HEK293 (cell line): ENCODE measurements around the gene SRBD1.

Source experiments
- CTCF ChIA-PET: fragments of 350-600 bp; formaldehyde crosslinking; extraction: SDS; loops from one replicate; lab custom pipeline; 2021; ENCODE audit warnings: antibody characterized with exemption; lab: Yijun Ruan, JAX
- POLR2A ChIA-PET: fragments of 300-600 bp; formaldehyde crosslinking; extraction: SDS; loops from one replicate; lab custom pipeline; 2020; ENCODE audit warnings: antibody characterized with exemption, inconsistent platforms; lab: Yijun Ruan, JAX
- H3K27ac ChIP-seq: fragments of 200-500 bp; sonication (Bioruptor generic); 2 replicates; pipeline ENCODE4 v1.5.1; 2014; ENCODE audit warnings: low read depth, low read length, control low read depth, inconsistent platforms; ENCODE audit errors: extremely low read depth
- H3K36me3 ChIP-seq, 2 experiments: fragments of 200-500 bp in 1 of 2; sonication (Bioruptor generic) in 1 of 2; 1 replicate in 1 of 2; 2 replicates in 1 of 2; pipeline ENCODE4 v1.5.1; 2014 to 2017; ENCODE audit warnings: inconsistent platforms in 2 of 2, low read length in 2 of 2; ENCODE audit not compliant: control insufficient read depth in 2 of 2, insufficient read depth in 1 of 2
- H3K4me1 ChIP-seq: fragments of 200-500 bp; sonication (Bioruptor generic); 2 replicates; pipeline ENCODE4 v1.5.1; 2014; ENCODE audit warnings: mild to moderate bottlenecking, low read length, inconsistent platforms; ENCODE audit not compliant: control insufficient read depth, insufficient read depth
- H3K4me3 ChIP-seq: 2 replicates; pipeline ENCODE4 v1.5.1; 2011; ENCODE audit warnings: low read depth, mild to moderate bottlenecking, control low read depth, low read length, moderate library complexity
- H3K9me3 ChIP-seq: fragments of 200-500 bp; sonication (Bioruptor generic); 2 replicates; pipeline ENCODE4 v1.5.1; 2014; ENCODE audit warnings: low read depth, low read length, inconsistent platforms; ENCODE audit not compliant: control insufficient read depth, insufficient read depth
- GLIS2 ChIP-seq: fragments of 450-650 bp; formaldehyde crosslinking; IDR thresholded peaks from 2 replicates; pipeline ENCODE4 v1.5.1; 2016; ENCODE audit warnings: missing biosample characterization, missing genetic modification characterization
- HOXD13 ChIP-seq: sonication (generic); formaldehyde crosslinking; IDR thresholded peaks from 2 replicates; pipeline ENCODE4 v1.8.0; 2022; ENCODE audit warnings: missing genetic modification reagents, borderline replicate concordance
- MYNN ChIP-seq: fragments of 450-650 bp; formaldehyde crosslinking; IDR thresholded peaks from 2 replicates; pipeline ENCODE4 v1.5.1; 2016; ENCODE audit warnings: missing biosample characterization, missing genetic modification characterization, borderline replicate concordance
- PRDM6 ChIP-seq: fragments of 450-650 bp; formaldehyde crosslinking; IDR thresholded peaks from 2 replicates; pipeline ENCODE4 v1.5.1; 2017; ENCODE audit warnings: missing biosample characterization, missing genetic modification characterization
- SCRT1 ChIP-seq: fragments of 450-650 bp; formaldehyde crosslinking; IDR thresholded peaks from 2 replicates; pipeline ENCODE4 v1.5.1; 2016; ENCODE audit warnings: missing biosample characterization, missing genetic modification characterization, borderline replicate concordance
- SETDB1 ChIP-seq: IDR thresholded peaks from one replicate; pipeline ENCODE4 v1.6.1; 2017; ENCODE audit warnings: mild to moderate bottlenecking, low read length, moderate library complexity, mixed read lengths; ENCODE audit not compliant: insufficient read length
- SP2 ChIP-seq: fragments of 450-650 bp; formaldehyde crosslinking; IDR thresholded peaks from 2 replicates; pipeline ENCODE4 v1.5.1; 2016; ENCODE audit warnings: missing biosample characterization, missing genetic modification characterization
- TRIM28 ChIP-seq: IDR thresholded peaks from 2 replicates; pipeline ENCODE4 v1.6.1; 2011; ENCODE audit warnings: low read length, control low read depth, borderline replicate concordance
- ZBTB26 ChIP-seq: fragments of 450-650 bp; formaldehyde crosslinking; optimal IDR thresholded peaks from 2 replicates; pipeline ENCODE3; 2016; ENCODE audit warnings: missing biosample characterization, mild to moderate bottlenecking, missing genetic modification characterization
- ZEB2 ChIP-seq: fragments of 450-650 bp; formaldehyde crosslinking; IDR thresholded peaks from 2 replicates; pipeline ENCODE4 v1.5.1; 2016; ENCODE audit warnings: missing biosample characterization, missing genetic modification characterization
- ZIC2 ChIP-seq: fragments of 450-650 bp; formaldehyde crosslinking; IDR thresholded peaks from 2 replicates; pipeline ENCODE4 v1.5.1; 2016; ENCODE audit warnings: missing biosample characterization, missing genetic modification characterization
- ZNF138 ChIP-seq: fragments of 450-650 bp; formaldehyde crosslinking; IDR thresholded peaks from 2 replicates; pipeline ENCODE4 v1.5.1; 2016; ENCODE audit warnings: missing biosample characterization, missing genetic modification characterization, borderline replicate concordance
- ZNF26 ChIP-seq: fragments of 450-650 bp; formaldehyde crosslinking; IDR thresholded peaks from 2 replicates; pipeline ENCODE4 v1.5.1; 2016; ENCODE audit warnings: missing biosample characterization, missing genetic modification characterization
- ZNF311 ChIP-seq: fragments of 450-650 bp; formaldehyde crosslinking; IDR thresholded peaks from 2 replicates; pipeline ENCODE4 v1.5.1; 2017; ENCODE audit warnings: missing biosample characterization, missing genetic modification characterization, borderline replicate concordance
- ZNF449 ChIP-seq: fragments of 450-650 bp; formaldehyde crosslinking; IDR thresholded peaks from 2 replicates; pipeline ENCODE4 v1.5.1; 2017; ENCODE audit warnings: missing biosample characterization, mild to moderate bottlenecking, missing genetic modification characterization, moderate library complexity
- ZNF530 ChIP-seq: fragments of 450-650 bp; formaldehyde crosslinking; IDR thresholded peaks from 2 replicates; pipeline ENCODE4 v1.5.1; 2016; ENCODE audit warnings: low read depth, missing biosample characterization, missing genetic modification characterization
- ZNF704 ChIP-seq: fragments of 450-650 bp; formaldehyde crosslinking; IDR thresholded peaks from 2 replicates; pipeline ENCODE4 v1.5.1; 2016; ENCODE audit warnings: missing biosample characterization, missing genetic modification characterization
- ZSCAN5A ChIP-seq: fragments of 450-650 bp; formaldehyde crosslinking; IDR thresholded peaks from 2 replicates; pipeline ENCODE4 v1.5.1; 2016; ENCODE audit warnings: missing biosample characterization, missing genetic modification characterization

The SRBD1 gene

GRCh38 chr2:45542013-45542412, 69.1 kb downstream of the SRBD1 start:
- POLR2A ChIA-PET, result no interaction called here
- H3K9me3 ChIP-seq, result no peaks in the 10 kb centered on the region
- H3K27ac ChIP-seq, result no peak overlapping the region
- no peak overlapping the region for H3K4me3 ChIP-seq
- TF ChIP-seq ZNF704 (tag by site-specific recombination) (no peak), SETDB1 (no peak), ZNF311 (tag by site-specific recombination) (no peak), SP2 (tag by site-specific recombination) (no peak), MYNN (tag by site-specific recombination) (no peak), ZNF26 (tag by site-specific recombination) (no peak), ZIC2 (tag by site-specific recombination) (no peak), SCRT1 (tag by site-specific recombination) (no peak), ZSCAN5A (tag by site-specific recombination) (no peak), PRDM6 (no peak), ZBTB26 (tag by site-specific recombination) (no peak), ZNF138 (tag by site-specific recombination) (no peak), ZEB2 (tag by site-specific recombination) (no peak), ZNF449 (tag by site-specific recombination) (no peak), ZNF530 (tag by site-specific recombination) (no peak), HOXD13 (CRISPR knock-in tag) (no peak)
- H3K4me1 ChIP-seq, result no peaks in the 10 kb centered on the region
- H3K36me3 ChIP-seq, result peaks cover 0 to 63% of the 10 kb centered on the region in 2 experiments
- CTCF ChIA-PET, result interaction anchor here (0.6 kb wide), 1 partner anchor 32 kb away, joined by 3 read pairs; no protein-coding TSS in a partner anchor

- H3K36me3 ChIP-seq, result peaks cover 0 to 58% of the 10 kb centered on the region in 2 experiments
- H3K4me1 ChIP-seq, result no peaks in the 10 kb centered on the region
- CTCF ChIA-PET, result no interaction called here
- TF ChIP-seq TRIM28 (peak; percentile 24; the same call in 1 of the 2 replicates), SETDB1 (peak; percentile 65), GLIS2 (tag by site-specific recombination) (no peak)
- H3K4me3 ChIP-seq, result no peak overlapping the region
- no peaks in the 10 kb centered on the region for H3K9me3 ChIP-seq
- H3K27ac ChIP-seq, result no peak overlapping the region
- POLR2A ChIA-PET, result no interaction called here
Measured at GRCh38 chr2:45541450-45541849, 69.6 kb downstream of the SRBD1 start.
